Stimulated activated CD8-positive, alpha-beta memory T cell treated with anti-CD3 and anti-CD28 coated beads, Interleukin-15, amount 100 ng/mL, for 1 hour (primary cell): ENCODE data around the gene KCNJ2.

Experiments
- DNase-seq: peaks from one replicate; pipeline ENCODE4 v3.0.0-alpha.2; 2020; ENCODE audit warnings: low read depth

The KCNJ2 gene

GRCh38 chr17:70159980-70160379 lies 9.4 kb upstream of the KCNJ2 start:
- DNase-seq: no peak

DNA sequence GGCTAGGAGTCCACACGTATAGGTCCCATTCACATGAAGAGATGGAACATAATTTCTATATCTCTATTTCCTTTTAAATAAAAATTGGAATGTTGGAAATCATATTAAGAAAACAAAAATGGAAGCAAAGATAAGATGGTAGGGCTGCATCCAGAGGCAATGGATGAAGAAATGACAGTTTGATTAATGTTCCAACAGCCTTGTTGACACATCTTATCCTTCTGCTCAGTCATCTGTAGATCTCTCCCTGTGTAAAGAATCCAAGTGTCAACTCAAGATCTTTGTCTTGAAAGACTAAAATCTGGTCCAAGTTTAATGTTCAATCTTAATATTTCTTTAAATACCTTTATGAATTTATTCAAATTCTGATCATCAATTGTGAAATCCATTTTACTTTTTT lies 7.8 kb upstream of the KCNJ2 start:
- DNase-seq: no peak

- no peak for DNase-seq
Measured at GRCh38 chr17:70165383-70165782, 3.9 kb upstream of the KCNJ2 start.

- DNase-seq: no peak
Measured at GRCh38 chr17:70166615-70167014, 2.7 kb upstream of the KCNJ2 start.

DNA sequence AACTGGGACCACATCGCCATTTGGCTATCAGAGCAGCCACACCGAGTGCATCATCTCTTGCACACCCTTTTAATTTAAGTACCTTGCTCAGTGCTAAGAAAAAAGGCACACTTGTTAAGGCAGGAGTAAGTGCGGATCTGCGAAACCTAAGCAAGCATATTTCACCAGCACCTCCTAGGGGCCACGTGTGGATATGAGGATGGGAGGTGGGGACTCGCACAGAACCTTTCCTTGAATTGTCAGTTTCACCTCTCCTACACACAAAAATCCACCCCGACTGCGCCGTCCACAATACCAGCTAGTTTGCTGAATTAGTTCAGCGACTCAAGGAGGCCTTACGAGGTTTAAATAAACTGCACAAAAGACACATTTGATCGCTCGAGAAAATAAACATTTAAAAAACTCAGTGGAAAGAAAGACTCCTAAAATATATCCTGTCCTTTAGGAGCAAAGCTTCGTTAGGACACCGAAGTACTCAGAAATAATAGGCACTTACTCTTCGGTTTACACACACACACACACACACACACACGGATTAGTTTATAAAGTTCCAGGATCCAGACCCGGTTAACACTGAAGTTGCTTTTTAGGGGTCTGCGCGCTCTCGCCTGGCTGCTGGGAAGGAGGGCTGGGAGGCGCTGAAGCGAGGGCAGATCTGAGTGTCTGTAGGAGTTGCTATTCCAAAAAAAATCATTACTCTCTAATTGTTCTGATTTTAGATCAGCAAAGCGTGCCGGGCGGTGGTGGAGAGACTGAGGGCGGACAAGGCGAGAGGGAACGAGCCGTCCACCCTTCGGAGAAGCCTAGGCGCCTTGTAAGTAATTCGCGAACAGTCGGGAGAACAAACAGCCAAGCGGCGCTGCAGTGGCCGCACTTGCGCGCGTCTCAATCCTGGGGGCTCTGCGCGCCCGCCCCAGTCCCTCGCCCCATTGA lies 1.0 kb upstream of the KCNJ2 start:
- DNase-seq: no peak

DNA sequence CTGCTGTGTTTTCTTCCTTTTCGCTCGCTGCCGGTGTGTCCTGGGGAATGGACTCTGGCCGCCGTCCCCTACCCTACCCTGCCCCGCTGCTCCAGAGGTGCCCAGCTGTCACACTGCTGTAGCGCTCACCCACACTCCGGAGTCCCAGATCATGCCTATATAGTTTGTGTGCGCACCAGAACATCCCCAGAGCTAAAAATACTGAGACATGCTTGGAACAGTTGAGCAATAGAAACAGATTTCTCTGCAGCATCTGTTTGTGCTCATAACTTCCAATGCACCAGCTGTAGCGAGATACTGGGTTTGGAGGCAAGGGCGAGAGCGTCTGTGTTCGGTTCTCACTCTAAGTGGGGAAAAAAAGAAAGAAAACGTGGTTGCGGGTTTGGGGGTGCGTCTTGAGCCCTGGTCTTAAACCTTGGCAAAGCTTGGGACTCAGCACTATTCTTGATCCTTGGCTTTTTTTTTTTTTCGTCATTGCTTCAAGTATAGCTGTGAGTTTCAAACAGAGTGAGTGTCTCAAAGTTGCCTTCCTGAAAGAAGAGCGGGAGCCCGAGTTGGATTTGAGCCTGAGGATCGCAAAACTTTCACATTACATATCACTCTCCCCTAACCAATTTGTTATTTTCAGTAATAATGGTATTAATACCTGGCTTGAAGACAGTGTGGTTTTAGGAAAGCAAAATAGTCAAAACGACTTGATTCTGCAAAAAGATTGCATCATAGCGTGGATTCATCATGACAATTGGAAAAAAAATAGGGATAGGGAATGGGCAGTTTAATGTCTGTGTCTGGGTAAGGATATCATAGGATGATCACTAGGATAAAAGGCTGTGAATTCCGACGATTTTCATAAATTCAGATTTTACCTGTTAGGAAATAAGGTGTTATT lies 621 bp downstream of the KCNJ2 start:
- DNase-seq: no peak

- DNase-seq: no peak
Measured at GRCh38 chr17:70171159-70171558, 1.8 kb downstream of the KCNJ2 start.

DNA sequence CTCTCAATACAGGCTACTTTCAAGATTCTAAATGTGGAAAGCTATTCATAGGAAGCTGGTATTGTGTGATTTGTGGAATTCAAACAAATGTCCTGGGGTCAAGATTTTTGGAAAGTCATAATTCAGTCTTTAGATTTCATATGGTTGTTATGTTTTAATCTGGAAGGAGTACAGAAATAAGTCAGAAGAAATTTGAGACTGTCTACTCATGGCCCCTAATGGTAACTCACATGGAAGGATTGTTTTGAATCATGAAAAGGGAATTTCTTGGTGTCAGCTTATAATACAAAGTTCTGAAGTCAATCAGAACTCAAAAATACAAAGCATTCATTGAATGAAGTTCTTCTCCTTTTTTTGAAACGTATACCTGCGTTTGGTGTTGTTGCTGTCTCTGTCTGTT lies 3.1 kb downstream of the KCNJ2 start:
- DNase-seq: no peak

GRCh38 chr17:70172923-70173322 lies 3.6 kb downstream of the KCNJ2 start:
- no peak for DNase-seq

DNA sequence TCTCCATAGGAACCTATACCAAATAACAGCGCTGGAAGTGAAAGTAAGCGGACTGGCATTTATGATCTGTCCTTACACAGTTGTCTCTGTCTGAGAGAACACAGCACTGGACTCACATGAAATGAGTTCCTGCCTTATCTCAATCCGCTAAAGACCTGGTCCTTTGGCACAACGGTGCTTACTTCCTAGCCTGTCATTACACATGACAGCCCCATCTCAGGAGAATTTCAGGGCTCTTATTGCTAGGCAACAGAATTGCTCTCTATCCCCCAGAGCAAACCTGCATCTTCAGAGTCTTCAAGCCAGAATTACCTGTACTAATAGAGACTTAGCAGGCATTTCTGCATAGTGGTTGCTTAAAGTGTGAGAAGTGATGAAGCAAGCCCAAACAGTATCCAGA lies 4.3 kb downstream of the KCNJ2 start:
- DNase-seq: no peak

DNA sequence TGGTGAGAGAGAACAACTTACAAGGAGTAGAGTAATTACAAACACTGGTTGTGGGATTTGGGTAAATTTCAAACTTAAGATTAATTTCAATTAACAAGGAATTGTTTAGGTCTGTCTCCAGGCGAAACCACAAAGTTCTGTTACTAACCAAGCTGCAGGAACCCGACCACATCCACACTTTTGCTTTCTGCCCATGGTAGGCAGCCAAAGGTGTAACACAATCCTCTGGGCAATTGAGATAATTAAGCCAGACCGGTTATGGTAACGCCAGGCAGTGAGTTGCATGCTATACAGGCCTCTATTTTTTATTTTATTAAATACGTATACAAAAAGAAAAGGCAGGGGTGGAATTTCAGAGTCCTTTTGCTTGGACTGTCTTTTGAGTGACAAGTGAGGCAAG lies 12.0 kb downstream of the KCNJ2 start:
- no peak for DNase-seq

DNA sequence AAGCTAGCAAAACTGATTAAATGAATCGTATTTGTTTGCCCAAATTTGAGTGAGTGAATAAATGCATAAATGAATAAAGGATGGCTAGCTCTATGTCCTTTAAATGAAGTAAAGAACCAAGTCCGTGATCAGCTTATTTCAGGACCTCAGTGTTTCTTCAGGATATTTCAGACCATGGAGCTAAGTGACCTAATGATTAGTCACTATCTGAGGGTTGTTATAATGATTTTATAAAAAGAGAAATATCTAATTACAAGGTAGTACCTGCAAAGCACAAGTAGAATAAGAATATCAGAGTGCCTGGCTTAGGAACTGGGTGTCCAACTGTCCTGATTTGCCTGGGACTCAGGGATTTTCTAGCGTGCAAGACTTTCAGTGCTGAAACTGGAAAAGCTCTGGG lies 12.5 kb downstream of the KCNJ2 start:
- no peak for DNase-seq

DNA sequence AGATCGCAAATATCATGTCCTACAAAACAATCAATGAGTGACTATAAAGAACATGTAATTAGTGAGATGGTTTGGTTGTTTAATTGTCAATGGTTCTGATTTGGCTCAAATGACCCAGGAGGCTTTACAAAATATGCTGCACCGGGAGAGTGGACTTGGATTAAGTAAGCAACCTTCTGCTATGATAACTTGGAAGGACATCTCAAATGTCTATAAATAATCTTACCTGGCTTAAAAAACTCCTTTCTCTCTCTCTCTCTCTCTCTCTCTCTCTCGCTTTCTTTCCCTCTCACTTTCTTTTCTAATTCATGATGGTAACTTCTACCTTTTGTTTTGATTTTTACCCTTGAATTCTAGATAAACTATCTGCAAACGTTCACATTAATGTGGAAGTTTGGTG lies 14.2 kb downstream of the KCNJ2 start:
- no peak for DNase-seq

GRCh38 chr17:70184207-70184606 lies 14.9 kb downstream of the KCNJ2 start:
- DNase-seq: no peak

GRCh38 chr17:70184770-70185169 lies 15.4 kb downstream of the KCNJ2 start:
- DNase-seq: no peak

DNA sequence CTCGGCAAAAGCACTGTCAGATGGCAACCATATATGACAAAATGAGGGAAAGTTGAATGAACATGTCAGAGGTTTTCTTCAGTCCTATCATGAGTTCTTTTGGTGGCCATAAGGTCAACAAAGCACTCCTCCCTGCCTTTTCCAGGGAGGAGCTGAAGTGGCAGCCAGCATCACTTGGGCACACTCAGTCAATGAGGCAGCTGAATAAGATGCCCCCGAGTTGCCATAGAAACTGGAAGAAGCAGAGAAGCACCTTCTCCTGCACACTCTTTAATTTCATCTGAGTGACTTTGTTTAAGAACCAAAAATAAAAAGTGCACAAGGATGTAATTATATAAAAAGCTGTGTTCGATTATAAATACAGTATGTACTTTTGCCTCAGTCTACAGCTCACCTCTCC lies 16.0 kb downstream of the KCNJ2 start:
- DNase-seq: no peak

DNA sequence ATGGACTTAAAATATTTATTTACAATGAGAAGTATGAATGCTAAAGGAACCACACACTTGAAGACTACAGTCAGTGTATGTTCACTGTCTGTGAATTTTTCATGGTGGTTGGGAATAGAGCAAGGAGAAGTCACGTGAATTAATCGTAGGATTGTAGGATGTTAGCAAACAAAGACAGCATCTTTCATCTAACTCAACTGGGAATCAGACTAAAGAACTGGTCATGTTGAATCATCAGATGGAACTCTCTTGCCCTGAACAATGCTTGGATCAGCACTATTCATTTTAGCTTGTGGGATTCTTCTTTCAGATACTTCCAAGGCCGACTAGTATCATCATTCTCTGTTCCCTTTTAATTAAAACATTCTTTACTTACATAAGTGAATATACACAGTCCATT lies 18.1 kb downstream of the KCNJ2 start:
- no peak for DNase-seq

GRCh38 chr17:70190959-70191805 lies 21.9 kb downstream of the KCNJ2 start:
- no peak for DNase-seq

GRCh38 chr17:70195091-70195490 lies 25.8 kb downstream of the KCNJ2 start:
- no peak for DNase-seq

GRCh38 chr17:70201872-70202419 lies 32.6 kb downstream of the KCNJ2 start:
- DNase-seq: no peak

- DNase-seq: no peak
Measured at GRCh38 chr17:70202840-70203239, 33.5 kb downstream of the KCNJ2 start.

DNA sequence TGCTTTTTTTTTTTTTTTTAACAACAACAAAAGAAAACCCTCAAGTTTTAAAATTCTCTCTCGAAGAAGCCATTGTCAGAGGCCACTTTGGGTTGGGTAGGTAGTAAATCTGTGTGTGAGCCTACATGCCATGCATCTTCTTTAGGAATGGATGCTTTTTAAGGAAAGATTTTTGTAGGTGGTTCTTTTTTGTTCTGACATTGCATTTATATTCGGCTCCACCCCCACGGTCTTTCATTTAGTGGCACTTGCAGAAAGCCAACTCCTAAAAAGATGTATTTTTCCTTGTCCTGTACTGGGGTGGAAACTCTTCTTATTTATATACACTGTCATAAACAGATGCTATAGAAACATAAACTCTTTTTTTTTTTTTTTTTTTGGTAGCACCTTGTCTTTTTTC lies 35.1 kb downstream of the KCNJ2 start:
- no peak for DNase-seq
